Stimulated activated CD8-positive, alpha-beta memory T cell treated with anti-CD3 and anti-CD28 coated beads, Interleukin-12 subunit alpha, Interleukin-12 subunit beta, amount 100 ng/mL, for 1 hour (primary cell): ENCODE results near the gene FBXO5.
"Not testable (repeated sequence)": the region's sequence is repeated elsewhere in the genome, so short reads cannot be mapped to it uniquely, and the experiment has no call there.

Experiments
- DNase-seq: peaks from one replicate; pipeline ENCODE4 v3.0.0-alpha.2; 2020; ENCODE audit warnings: low read depth

FBXO5 gene, protein sequence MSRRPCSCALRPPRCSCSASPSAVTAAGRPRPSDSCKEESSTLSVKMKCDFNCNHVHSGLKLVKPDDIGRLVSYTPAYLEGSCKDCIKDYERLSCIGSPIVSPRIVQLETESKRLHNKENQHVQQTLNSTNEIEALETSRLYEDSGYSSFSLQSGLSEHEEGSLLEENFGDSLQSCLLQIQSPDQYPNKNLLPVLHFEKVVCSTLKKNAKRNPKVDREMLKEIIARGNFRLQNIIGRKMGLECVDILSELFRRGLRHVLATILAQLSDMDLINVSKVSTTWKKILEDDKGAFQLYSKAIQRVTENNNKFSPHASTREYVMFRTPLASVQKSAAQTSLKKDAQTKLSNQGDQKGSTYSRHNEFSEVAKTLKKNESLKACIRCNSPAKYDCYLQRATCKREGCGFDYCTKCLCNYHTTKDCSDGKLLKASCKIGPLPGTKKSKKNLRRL

DNA sequence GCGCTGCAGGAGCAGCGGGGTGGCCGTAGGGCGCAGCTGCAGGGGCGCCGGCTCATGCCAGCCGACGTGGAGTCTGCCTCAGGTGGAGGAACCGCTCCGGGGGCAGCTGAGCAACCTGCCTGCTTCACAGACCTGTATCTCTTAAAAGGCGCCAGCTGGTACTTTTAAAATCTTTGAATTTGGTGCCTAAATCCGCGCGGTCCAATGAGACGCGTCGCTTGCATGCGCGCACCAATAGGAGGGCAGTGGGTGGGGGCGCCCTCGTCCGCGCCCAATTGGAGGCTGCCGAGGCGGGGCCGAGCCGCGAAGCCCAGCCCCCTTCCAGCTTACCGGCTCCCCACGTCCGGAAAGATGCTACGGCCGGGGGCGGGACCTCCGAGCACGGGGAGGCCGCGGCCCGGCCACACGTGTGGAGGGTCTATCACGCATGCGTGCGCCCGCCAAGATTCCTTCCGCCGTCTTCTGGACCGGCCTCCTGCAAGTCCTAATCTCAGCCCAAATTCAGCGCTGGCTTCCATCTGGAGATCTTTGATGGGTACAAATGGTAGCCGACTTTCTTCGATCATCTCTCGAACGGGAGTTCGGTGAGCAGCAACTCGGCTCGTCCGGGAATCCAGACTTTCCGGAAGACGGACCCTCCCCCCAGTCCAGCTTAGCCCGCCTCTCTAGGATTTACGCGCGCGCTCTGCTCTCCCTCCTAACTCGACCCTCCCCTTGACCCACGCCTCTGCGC, at the start of gene FBXO5:
TSS of gene FBXO5 (minus strand) at position 138 of the 733 bp plus-strand sequence. CDS start at position 56, 82 bp downstream.
- peak; percentile 94 for DNase-seq

DNA sequence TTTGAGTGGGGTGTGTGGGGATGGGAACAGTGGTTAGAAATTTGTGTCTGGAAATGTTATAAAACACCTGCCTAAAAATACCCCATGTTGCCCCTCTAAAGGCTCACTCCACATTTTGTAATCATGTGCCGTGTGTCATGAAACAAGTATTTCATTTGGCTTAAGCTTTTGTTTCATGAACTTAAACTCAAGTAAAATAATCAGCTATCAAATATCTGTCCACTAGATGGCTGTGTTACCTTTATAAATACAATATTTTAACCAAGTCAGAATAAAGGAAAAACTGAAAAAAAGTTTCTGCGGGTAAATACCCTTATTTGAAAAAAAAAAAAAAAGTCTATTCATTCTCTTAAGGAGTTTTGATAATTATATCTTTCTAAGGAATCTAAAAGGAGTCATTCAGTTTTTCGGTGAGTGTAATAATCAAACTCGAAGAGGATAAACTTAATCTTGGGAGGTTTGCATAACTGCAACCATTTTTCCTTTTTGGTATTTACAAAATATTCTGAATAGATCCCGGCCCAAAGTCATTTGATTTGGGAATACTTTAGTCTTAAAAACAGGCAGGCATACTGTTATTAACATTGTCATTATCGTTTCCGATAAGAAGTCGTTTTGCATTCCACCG, 49.5 kb upstream of the FBXO5 start:
- no peak for DNase-seq

DNA sequence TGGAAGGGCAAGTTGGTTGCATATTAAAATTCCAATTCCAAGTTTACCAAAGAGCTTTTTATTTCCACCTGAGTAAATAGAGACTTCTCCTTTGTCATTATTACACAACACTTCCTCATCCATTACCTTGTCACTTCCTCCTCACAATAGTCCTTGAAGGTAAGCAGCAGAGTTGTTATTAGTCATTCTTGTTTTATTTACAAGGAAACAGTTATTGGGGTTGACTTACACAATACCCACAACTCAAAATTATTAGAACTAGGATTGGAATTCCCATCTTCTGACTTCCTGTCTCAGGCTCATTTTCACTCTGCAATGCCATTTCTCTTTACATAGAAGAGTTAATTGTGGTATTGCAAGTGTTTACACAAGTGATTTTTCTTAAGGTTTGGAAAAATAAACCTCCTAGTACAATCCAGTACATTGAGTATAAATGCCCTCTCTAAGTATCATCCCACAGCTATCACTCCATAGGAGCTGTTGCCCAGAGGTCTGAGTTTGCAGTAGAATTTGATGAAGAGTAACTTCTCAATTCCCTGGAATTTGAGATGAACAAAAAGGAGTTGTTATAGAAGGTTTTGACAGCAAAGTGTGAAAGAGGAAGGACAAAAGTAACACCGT, 48.6 kb upstream of the FBXO5 start:
- no peak for DNase-seq

DNA sequence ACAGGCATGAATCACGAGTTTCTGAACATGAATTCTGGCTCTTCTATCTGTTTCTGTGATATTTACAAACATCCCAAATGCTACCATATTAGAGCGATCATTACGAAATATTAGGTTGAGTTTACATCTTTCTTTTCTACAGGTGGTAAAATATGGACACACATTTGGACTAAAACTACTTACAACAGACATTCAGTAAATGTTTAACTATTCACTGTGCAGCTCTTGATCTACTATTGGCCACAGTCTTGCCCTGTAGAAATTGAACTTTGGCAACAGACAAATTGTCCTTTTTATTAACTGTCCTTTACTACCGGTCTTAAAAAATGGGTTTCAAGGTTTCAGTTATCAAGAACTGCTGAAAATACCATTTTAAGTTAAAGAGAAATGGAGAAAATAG, 46.1 kb upstream of the FBXO5 start:
- DNase-seq: no peak

DNA sequence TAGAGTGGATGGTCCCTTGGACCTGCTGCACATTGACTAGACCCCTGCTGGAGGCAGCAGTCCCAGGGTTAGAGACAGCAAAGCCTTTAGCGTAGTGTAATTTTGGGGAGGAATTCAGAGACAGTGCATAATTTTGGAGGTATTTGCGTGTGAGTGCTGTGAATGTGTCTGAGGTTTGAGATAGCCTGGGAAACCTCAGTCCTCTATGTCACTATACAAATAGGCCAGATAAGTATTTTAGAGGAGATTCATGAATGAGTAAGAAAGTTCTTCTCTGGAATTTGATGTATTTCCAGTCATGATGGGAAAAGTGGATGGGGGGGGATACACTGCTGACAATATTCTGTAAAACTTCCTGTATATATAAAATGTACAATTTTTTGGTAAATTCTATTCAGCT, 45.4 kb upstream of the FBXO5 start:
- no peak for DNase-seq

DNA sequence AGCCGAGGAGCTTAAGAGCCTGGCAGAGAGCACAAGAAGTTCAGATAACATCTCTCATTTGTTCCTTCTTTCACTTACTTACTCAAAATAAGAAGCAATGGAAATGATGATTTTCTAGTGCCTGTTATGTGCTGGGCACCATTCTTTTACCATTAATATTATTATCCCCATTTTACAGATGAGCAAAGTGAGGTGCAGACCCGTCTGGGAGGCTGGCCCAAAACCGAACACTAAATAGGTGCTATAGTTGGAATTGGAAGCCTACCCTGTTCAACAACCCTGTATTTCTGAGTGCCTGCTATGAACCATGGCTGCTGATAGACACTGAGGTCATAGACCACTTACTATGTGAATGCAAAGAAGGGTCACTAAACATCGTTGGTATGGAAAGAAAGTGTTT, 44.6 kb upstream of the FBXO5 start:
- DNase-seq: no peak

DNA sequence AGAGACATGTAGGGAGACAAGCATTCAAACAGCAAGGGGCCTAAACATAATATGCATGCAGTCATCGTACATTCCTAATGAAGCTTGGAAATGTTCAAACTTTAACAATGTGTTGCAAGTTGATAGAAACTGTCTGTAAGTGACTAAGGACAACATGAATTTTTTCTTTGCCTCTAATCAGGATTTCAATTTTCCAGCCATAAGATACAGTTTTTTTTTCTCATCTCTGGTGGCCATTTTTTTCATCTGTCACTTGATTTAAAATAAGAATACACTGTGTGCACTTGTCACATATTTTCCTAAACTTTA, 41.8 kb upstream of the FBXO5 start:
- DNase-seq: no peak

DNA sequence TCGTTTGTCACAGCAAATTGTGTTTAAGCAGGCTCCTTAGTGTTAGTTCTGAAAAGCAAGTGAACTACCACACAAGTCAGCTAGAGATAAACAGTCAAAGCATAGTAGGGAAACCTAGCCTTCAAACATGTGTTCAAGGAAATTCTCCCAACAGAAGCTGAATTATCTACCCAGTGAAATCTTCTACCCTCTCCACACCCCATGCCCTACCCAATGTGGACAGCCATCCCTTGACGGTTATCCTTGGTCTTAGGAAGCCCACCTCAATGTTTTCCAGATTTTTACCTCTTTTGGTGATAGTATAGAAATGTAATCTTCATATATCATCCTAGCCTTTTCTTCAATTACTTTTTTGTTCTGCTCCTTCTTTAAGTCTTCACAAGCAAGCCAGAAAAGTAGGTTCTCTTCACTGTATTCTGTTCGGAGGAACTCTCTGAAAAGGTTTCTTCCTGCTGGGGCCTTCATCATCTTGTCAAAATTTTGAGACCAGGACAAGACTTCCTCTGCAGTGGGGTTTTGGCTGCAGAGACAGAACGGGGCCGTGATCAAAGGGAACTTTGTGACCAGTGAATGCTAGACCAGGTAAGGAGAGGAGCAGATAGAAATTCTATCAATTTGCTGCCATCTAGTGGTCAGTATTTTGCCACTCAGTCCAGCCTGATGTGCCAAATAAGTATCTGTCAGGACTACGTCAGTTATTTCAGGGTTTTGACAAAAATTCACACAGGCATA, 41.3 kb upstream of the FBXO5 start:
- DNase-seq: no peak

DNA sequence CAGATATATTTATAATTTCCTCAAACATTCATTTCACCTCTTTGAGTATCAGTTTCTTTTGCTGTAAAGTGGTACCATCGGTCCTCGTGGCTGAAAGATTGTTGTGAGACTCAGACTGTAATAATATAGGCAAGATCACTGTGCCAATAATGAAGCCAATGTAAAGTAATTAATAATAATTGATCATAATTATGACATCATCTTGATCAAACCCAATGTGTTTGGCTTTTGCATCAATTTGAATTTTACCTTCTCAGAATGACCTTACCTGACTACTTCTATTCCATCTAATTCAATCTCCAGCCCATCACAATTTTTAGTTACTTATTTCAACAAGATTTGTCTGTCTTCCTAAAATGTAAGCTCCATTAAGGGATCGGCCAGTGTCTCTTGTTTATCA, 35.5 kb upstream of the FBXO5 start:
- DNase-seq: no peak

DNA sequence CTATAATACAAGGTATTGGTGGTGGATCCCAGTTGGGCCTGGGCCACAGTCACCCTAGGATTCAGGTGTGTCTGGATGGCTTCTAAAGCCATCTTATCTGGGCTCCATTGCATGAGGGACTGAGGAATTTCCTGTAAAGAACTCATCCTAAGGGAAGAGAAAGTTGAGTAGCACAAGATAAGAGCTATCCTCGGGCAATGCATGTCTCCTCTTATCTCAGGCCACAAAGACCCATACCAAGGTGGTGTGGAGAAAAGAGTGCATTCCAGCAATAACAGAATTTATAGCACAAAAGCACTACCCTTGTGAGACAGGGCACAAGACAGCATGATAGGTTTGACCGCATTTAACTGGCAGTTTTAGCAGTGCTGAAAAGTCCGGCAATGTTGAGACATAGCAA, 34.0 kb upstream of the FBXO5 start:
- DNase-seq: no peak

DNA sequence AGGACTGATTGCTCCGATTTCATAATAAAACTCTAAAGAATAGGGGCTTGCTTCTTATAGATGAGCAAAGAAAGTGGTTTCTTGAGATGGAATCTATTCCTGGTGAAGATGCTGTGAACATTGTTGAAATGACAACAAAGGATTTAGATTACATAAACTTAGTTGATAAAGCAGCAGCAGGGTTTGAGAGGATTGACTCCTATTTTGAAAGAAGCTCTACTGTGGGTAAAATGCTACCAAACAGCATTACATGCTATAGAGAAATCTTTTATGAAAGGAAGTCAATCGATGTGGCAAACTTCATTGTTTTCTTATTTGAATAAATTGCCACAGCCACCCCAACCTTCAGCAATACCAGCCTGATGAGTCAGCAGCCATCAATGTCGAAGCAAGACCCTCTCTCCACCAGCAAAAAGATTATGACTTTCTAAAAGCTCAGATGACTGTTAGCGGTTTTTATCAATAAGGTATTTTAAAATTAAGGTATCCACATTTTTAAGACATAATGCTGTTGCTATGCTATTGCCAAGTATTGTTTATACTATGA, 32.3 kb upstream of the FBXO5 start:
- no peak for DNase-seq

DNA sequence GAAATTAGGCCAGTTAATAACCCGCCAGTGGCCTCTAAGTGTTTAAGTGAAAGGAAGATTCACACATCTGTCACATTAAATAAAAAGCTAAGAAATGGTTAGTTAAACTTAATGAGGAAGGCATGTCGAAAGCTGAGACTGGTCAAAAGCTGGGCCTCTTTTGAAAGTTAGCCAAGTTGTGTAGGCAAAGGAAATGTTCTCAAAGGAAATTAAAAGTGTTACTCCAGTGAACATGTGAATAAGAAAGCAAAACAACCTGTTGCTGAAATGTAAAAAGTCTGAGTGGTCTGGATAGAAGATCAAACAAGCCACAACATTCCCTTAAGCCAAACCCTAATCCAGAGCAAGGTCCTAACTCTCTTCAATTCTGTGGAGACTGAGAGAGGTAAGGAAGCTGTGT, 30.6 kb upstream of the FBXO5 start:
- DNase-seq: no peak

DNA sequence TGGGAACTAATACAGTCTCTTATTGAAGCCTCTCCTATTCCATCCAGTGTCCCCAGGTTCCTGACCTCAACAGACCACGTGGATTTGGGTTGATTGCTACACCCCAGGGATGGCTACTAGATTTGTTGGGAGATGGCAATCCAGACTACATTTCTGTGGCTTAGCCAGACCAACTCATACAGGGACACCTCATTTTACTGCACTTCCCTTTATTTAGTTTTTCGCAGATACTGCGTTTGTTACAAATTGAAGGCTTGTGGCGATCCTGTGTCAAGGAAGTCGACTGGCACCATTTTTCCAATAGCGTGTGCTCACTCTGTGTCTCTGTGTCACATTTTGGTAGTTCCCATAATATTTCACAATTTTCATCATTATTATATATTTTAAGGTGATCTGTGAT, 30.0 kb upstream of the FBXO5 start:
- no peak for DNase-seq

DNA sequence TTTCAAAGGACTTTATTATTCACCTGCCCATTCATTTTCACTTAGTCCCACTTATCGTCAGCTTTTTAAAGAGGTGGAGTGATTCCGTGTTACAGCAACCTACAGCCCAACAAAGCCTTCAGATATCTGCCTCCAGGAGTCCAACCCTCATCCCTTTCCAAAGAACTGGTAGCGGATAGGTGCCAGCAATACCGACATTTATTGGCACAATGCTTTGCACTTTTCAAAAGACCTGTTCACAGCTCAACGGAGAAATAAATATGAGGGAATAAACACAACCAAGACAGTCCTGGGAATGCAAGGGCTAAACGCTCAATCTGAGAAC, 20.5 kb upstream of the FBXO5 start:
- DNase-seq: no peak

DNA sequence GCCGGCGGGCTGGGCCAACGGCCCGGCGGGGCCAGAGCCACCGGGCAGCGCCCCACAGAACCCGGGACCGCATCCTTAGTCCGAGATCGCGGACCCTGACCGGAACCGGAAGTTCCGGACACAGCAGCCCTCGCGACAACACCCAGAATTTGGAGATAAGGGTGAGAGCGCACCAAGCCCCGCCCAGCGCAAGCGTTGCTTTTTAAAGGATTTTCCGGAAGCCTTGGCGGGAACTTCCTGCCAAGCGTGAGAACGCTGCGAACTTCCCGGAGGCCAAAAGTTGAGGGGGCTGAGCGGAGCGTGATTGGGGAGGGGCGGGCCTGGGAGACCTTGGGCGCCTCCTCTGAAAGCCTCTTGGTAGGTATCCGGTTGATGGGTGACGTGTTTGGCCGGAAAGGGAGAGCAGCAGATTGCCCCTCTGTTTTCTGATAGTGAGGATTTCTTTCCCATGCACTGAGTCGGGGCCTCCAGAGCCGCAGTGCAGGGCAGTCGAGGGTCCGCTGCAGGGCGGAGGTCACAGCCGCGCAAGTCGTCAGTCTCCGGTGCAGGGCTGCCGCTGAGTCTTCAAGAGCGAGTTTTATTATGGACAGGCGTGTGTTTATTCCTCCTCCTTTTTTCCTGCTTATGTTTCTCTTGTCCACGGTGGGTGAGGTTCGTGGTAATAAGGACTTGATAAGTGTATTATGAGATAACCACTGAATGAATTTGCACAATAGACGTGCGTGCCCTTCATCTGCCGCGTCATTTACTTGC, 19.9 kb upstream of the FBXO5 start, which contains the start of gene MTRF1L:
TSS of gene MTRF1L (minus strand) at position 97 of the 753 bp plus-strand sequence. CDS start at position 73, 24 bp downstream.
- DNase-seq: peak; percentile 77

DNA sequence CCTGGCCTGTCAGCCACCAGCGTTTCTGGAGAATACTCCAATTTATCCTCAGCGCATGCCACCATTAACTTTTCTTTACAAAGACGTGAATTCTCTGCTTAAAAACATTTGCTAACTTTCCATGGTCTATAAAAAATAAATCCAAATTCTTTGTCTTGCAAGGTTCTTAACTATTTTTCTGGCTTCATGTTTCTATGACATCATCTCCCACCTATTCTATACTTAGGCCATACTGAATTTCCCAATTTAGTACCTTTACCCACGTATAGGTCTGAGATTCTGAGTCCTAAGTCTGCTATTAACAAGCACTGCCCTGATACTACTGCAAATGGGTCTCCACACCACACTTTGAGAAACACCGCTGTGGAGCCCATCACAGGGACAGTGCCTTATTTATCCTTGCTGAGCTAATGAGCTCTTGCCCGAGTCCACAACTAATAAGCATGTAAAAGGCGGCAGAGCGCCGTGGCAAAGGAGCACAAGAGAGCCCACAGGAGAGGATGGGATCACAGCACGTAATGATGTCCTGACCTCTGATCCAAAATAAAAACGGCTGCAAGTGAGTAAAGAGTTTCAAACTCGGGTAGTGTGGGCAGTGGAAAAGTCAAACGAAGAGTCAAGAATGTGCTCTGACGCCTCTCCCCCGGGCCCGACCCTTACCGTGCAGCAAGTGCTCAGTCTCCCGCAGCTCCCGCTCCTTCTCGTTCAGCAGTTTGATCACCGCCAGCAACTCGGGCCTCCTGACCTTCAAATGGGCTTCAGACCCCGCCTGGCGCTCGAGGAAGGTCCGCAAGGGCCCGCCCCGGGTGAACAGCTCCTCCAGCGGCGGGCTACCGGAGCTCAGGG, 19.1 kb upstream of the FBXO5 start:
- no peak for DNase-seq

DNA sequence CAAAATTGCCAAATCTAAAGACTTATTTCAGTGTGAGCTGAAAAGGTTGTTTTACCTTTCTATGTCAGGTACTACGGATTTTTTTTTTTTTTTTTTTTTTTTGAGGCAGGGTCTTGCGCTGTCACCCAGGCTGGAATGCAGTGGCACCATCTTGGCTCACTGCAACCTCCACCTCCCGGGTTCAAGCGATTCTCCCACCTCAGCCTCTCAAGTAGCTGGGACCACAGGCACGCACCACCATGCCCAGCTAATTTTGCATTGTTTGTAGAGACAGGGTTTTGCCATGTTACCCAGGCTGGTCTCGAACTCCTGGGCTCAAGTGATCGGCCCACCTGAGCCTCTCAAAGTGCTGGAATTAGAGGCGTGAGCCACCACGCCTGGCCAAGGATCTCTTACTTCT, 17.9 kb upstream of the FBXO5 start:
- DNase-seq: not testable (repeated sequence)

DNA sequence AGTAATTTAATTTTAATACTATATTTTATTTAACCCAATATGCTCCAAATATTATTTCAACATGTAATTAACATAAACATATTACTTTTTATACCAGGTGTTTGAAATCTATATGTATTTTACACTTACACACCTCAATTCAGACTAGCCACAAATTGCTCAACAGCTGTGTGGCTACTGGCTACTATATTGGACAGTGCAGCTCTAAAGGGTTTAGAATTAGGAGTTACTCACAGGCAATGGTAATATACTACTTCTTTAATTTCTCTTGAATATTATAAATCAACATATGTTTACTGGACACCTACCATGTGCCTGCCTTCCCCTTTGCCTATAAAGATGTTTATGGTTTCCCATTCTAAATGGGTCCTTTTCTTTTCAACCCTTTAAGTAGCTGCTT, 17.4 kb upstream of the FBXO5 start:
- DNase-seq: no peak

DNA sequence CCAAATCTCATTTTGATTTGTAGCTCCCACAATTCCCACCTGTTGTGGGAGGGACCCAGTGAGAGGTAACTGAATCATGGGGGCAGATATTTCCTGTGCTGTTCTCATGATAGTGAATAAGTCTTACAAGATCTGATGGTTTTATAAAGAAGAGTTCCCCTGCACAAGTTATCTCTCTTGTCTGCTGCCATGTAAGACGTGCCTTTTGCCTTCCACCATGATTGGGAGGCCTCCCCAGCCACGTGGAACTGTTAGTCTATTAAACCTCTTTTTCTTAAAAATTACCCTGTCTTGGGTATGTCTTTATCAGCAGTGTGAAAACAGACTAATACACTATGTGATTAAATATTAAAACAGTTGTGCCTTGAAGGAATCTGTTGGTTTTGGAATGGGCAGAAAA, 16.7 kb upstream of the FBXO5 start:
- not testable (repeated sequence) for DNase-seq

DNA sequence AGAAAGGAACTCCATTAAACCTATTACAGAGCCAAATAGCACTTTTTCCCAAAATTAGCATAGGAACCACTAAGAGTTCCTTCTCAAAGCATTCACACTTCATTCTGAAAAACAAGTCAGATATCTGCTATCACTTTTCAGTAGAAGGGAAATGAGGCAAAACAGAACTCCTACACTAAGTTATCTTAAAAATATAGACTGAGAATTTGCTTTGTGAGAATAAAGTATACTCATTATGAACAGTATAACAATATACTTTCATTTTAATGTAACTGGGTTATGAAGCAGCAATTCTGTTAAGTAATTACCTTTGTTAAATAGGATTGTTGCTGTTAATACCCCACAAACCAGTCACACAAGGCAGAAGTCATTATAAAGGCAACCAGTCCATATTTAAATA, 11.0 kb upstream of the FBXO5 start:
- no peak for DNase-seq
